GM21515 (cell line): ENCODE data around the gene CD34.
"Not testable (repeated sequence)": the region's sequence is repeated elsewhere in the genome, so short reads cannot be mapped to it uniquely, and the experiment has no call there.

ENCODE experiments used
- ATAC-seq: cut with Tn5 transposase; IDR thresholded peaks from one replicate; pipeline ENCODE4 v1.9.1; 2021; ENCODE audit not compliant: unreplicated experiment

CD34 gene

DNA sequence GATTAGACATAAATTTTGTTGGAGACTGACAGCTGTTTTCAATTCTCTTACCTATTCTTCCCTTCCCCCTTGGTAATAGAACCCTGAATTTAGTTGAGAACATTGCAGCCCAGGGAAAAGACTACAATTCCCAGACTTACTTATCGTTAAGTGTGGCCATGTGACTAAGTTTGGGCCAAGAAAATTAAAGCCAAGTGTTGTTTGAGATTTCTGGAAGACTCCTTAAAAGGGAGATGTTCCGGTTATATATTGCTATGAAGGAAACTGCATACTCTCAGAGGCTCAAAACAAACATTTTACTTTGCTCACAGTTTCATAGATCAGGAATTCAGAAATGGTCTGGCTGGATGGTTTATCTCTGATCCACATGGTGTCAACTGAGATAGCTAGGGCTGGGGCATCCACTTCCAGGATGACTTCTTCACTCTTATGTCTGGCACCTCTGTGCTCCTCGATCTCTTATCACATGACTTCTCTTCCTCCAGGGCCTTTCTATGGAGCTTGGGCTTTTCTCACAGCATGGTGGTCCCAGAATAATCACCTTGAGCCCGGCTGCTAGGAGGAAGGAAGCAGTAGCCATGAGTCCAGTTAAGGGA lies 22.4 kb upstream of the CD34 start:
- ATAC-seq, result no peak

DNA sequence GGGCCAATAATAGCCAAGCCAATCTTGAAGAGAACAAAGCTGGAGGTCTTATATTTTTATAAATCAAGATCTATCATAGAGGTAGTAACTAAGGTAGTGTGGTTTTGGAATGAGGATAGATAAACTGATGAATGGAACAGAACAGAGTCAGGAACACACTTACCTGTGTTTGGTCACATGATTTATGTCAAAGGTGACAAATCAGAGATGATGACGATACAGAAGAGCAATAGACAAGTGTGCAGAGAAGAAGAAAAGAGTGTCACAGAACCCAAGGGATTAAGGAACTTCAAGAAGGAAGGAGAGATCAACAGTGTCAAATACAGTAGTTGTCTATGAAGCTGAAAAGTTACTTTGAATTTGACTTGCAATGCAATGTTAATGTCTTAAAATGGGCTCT lies 16.1 kb upstream of the CD34 start:
- ATAC-seq, result no peak

DNA sequence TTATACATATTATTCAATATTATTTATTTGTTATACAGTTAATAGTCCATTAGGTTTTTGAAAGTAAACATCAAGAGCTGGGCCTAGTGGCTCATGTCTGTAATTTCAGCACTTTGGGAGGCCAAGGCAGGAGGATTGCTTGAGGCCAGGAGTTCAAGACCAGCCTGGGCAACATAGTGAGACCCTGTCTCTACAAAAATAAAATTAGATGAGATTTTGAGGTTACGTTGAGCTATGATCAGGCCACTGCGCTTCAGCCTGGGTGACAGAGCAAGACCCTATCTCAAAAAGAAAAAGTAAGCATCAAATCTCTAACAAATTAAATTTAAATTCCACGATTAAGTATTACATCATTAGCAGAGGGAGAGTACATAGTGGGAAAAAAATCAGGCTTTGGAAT lies 15.0 kb upstream of the CD34 start:
- ATAC-seq, result not testable (repeated sequence)

DNA sequence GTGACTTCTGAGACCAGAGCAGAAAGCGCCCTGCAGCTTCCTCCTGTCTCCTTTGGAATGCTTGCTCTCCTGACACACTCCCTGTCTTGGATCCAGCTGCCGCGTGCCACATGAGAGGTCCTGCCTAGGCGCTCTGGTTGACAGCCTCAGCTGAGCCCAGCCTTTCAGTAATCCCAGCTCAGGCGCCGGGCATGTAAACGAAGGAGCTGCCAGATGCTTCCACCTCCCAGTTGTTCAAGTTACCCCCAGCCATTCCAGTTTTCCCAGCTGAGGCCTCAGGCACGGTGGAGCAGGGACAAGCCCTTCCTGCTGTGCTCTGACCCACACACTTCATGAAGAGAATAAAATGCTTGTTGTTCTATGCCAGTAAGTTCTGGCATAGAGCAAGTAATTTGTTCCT lies 14.3 kb upstream of the CD34 start:
- ATAC-seq, result no peak

DNA sequence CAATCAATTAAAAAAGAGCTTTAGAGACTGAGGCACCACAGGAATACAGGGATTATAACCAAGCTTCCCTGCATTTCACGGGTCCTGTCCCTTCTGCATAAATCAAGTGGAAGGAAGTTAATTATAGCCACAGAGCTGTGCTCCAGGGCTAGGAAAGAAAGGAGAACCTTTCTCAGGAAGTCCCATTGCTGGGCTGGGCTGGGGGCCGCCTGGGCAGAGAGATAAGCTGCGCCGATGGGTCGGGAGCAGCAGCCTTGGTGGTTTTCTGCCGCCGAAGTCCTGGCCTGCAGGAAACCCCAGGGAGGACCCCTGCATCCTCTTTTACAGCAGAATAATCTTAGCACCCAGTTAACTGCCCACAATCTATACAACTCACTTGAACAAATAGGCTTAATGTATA lies 12.6 kb upstream of the CD34 start:
- ATAC-seq, result no peak

DNA sequence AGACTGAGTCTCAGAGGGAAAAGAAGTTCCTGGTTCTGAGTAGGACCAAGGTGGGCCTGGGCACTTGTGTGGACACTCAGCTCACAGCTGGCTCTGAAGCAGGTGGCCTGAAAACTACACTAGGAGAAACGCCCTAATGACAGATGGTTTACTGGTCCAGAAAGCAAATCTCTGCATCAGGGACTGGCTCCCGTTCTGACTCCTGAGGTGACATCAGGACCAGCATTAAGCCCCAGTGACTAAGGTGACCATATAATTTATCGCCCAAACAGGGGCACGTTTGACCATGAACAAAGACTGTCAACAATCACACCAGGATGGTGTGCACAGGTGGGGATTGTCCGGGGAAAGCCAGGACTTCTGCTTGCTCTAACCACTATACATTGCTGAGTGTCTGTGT lies 12.2 kb upstream of the CD34 start:
- ATAC-seq, result no peak

DNA sequence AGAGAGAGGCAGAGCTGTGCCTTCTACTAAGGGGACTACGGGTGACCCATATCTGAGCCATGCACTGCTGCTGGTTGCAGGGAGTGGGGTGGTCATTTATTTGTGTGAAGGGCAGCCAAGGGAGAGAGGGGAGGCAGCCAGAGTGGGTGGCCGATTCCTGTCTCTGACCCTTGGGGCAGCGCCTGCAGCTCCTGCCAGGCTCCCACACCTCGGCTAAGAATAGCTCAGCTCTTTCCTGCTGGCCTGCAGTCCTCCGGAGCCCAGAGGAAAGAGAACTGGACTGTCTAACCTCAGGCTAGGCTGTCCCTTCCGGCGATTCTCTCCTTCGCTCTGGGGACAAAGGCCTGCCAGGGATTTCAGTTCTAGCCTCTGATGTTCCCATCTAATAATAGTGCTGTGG lies 11.6 kb upstream of the CD34 start:
- no peak for ATAC-seq

DNA sequence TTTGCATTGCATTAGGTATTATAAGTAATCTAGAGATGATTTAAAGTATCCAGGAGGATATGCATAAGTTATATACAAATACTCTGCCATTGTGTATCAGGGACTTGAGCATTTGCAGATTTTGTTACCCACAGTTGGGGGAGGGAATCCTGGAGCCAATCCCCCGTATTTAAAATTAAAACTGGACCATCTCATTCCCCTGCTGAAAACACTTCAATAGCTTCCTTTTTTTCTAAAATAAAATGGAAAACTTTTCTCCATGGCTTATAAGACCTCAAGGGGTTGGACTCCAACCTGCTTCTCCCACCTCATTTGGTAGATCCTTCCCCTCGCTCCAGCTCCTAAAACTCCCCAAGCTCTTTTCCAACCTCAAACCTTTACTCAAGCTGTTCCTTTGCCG lies 10.4 kb upstream of the CD34 start:
- no peak for ATAC-seq

DNA sequence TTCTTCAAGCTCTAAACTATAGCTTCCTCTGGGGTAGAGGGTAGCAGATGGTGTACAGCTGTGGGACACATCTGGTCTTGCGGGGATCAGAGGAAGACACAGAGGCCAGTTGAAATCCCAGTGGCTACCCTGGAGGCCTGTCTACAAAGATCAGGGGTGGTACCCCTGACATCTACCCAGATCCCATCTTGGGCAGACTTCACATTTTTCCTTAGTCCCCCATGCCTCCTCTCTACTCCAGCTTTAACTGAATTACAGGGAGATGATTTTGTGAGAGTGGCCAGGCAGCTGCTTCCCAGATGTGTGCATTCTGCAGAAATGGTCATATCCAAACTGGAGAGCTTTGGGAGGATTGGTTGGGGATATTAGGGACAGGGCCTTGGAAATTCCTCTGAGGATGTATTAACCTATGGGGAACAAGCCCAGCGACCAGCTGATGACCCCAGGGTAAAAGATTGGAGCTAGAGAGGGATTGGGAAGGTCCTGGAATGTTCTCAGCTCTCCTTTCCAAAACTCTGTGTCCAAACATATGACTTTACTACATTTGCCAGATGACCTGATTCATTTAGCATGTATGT lies 9.6 kb upstream of the CD34 start:
- ATAC-seq, result no peak

DNA sequence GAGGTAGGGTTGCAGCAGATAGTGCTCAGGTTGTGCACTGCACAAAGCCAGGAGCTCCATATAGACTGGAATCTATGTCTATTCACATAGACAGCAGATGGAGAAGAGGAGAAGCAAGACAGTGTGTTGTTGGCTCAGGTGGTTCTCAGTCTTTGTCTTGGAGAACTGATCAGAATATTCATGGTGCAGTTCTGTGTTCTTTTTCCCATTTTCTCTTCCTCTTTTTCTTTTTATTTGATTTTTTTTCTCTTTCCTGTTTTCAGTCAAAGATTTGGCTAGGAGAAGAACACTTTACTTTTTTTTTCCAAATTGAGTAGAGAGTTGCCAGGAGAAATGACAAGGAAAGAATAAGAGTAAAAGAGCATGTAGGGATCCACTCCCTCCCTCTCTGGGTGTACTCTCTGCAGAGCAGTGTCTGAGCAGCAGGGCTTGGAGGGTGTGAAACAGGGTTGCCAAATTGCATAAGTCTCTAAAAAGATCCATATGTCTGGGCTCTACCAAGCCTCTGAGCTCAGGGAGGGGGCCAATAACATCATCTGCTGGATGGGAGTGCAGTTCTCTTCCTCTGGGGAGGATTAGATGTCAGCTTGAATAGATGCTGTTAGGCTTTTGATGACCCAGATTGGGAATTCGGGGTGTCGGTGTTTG lies 8.7 kb upstream of the CD34 start:
- no peak for ATAC-seq

DNA sequence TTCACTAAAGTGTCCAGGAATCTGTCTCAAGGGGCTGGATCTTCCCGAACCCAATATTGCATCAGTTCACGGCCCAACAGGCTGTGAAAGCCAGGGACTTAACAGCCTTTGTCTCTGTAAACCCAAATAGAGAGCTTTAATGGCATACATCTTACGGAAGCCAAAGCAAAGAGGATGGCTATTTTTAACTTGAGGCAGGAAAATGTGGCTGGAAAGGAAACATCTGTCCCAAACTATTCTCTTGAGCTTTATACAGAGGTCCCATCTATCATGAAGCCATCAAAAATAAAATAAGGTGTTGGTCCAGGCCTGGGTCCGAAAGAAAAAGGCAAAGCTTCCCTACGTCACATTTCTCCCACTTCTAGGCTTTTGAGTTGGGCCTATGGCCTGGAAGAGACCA lies 7.7 kb upstream of the CD34 start:
- no peak for ATAC-seq

DNA sequence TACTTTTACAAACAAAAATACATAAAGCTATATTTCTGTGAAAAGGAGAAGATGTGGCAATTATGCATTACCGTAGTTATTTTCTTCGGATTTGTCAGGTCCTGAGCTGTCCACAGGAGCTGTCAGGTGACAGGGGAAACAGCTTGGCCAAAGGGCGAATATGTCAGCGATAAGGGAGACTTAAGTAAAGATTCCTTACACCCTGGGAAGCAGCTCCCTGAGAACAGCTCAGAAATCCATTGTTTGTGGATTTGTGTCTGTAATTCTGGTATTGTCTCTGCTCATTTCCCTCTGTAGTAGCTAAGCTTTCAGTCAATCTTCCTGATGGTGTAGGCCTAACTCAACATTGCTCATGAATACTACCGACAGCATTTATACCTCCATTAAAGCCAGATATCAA lies 7.1 kb upstream of the CD34 start:
- no peak for ATAC-seq

DNA sequence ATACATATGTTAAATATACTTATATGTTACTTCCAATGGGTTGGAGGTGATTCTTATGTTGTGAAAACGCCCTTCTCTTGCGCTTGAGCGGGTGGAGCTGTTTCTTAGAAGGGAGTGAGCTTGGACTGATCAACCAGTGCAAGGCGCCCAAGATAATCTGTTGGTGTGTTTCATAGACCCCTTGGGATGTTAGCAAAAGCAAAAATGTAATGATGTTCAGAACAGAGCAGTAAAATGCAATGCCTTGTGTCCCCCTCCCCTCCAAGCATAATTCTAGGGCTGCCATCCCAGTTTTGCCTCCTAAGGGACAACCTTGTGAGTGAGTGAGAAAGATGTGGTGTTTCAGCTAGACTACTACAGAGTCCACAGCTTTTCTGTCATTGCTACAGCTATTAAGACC lies 6.2 kb upstream of the CD34 start:
- ATAC-seq, result no peak

DNA sequence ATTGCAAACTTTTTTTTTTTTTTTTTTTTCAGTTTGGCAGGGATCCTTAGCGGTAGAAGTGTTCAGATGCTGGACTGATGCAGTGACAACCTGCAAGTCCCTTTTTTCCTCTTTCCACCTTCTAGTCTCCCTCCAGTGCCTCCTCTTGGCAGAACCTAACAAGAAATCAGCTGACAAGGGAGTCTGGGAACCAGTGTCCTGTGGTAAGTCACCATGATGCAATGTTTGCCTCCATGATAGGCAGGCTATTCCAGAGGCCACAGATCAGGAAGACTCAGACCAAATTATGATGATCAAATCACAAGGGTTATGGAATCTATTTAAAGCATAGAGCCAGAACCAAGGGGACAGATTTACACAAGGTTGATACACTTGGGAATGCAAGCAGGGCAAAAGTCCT lies 3.0 kb upstream of the CD34 start:
- no peak for ATAC-seq

DNA sequence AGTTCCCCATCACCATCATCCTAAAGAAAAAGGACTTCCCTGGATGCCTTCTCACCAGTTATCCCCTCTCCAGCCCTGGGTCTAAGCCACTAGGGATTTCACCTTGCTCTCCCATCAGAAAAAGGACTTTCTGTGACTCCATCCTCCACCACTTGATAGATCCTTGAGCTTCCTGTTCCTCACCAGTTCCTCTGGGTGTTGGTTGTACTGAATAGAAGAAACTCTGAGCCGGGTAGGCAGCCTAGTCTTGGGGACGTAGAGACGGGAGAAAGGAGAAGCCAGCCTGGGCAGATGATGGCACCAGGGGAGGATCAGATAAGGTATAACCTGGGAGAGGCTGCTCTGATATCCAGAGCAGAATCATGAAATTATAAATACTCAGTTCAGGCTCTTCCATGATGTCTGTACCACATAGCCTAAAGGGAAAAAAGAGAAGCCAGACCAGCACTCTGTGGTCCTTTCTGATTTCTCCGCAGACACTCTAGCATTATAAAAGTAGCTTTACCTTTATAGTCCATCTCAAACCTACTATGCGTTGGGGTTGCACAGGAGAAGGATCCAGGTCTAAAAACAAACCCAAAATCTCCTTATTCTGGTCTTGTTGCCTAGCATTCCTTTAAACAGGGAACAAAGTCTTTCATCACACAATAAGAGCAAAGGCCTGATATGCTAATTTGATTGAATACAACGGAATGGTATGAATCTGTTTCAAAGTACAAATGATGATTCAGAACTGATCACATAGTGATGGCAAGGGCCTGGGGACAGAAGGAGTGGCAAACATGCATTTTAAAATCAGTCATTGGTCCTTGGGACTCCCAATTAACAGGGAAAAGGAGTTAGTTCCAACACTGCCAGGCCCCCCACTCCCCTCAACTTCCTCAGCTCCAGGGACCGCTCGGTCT lies 1.2 kb upstream of the CD34 start:
- ATAC-seq, result no peak

DNA sequence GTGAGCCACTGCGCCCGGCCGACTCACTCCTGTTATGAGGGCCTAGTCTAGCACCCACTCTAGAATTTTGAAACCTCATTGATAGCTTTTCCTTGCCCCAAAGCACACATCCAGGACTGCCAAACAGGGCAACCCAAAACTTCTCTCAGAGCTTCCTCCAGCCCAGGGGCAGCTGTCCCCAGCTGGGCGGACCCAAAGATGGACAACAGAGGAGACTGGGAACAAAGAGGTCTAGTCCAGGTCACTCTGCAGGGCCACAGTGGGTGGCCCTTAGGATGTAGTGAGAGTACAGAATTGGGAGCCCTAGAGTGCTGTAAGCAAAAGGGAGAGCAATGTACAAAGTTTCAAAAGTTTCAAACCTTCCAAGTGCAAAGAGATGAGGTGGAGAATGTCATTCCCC lies 1.2 kb downstream of the CD34 start:
- ATAC-seq, result no peak

DNA sequence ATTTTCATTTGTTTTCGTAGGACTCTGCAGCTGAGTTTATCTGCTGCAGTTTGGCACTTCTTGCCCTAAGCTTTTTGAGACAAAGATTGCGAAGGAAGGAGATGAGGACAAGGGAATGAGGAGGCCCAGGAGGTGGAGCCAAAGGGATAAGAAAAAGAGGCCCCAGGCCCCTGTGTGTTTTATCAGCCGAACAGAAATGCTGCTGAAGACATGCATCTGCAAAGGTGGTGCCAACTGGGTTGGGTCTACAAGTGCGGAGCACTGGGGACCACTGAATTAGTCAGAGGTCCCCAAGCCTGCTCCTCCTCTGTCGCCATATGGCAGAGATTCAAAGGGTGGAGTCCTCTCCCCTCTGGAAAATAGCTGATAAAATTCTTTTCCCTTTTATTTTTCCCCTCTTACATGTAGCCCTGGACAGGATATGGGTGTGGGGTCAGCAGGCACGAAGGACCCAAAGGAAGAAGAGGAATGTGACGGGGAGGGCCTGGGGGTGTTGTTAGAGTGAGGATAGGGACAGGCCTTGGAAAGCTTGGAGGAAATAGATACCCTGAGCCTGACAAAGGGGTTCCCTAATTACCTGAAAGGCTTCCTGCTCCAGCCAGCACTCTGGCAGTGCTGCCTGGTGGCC lies 2.7 kb downstream of the CD34 start:
- no peak for ATAC-seq

DNA sequence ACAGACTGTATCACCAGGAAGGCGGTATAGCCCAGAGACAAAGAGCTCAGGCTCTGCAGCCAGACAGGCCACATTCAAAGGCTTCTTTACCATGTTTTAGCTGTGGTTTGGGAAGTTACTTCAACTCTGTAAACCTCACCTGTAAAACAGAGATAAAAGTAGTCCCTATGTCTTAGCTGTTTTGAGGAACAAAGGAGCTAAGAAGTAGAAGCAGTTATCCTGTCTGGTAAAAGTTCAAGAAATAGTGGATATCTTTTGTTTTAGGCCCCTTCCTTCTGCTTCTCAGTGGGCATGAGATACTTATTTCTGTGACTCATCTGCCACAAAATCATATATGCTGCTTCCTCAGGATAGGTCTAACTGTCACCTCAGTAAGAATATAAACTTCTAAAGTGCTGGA lies 6.5 kb downstream of the CD34 start:
- no peak for ATAC-seq

DNA sequence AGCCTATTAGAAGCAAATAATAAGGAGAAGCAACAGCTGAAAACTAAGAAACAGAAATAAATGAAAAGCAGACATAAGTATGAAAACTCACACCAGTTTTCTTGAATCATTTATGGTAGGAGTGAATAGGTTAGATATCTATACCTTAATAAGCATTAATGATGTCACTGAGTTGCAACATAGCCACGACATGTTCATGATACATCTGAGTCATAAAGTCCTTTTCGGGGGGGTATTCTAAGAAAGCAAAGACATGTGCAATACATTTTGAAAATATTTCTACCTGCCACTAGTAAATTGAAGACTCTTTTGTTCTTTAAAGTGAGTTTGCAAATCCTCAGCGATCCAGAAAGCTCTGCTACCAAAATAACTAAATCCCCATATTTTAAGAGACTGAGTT lies 7.2 kb downstream of the CD34 start:
- no peak for ATAC-seq

DNA sequence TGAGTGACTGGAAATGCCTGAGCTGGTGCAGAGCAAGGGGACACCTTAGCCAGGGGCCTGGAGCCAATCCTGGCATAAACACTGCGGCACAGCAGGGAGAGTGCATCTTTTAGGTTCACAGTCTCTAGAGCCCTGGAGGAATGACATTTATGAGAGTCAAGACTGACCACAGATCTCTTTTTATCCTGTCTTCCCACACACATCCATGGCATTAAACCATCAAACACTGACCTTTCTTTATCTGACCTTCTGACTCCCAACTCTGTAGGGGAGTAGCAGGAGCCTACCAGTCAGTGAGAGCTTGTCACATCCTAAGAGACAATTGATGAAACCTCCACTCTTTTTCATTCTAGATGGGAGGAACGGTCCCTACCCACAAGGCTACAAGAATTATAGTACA lies 7.9 kb downstream of the CD34 start:
- no peak for ATAC-seq

DNA sequence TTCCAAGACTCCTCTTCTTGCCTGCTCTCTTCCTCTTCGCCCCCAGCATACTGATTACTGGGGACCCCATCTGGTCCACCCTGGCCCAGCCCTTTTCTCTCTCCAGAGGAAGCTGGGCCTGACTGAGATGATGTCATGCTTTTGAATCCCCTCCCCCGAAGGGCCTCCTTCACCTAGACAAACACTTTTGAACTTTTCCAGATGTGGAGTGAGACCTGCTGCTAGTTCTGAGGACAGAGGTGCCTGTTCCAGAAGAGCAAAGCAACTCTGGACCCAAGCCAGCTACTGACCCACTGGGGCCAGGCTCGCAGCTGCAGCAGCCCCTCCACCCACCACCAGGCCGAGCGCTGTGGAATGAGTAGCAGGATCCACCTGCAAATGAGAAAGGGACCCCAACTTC lies 8.4 kb downstream of the CD34 start:
- ATAC-seq, result no peak
